BJ (cell line): ENCODE measurements around the gene CHAF1A. TPM values are rescaled to one million over a fixed set of nuclear protein-coding genes. Genes with fewer than 3 reads are reported as not detected.

Source experiments
- CTCF ChIA-PET: fragments of 350-600 bp; formaldehyde crosslinking; extraction: SDS; loops from one replicate; lab custom pipeline; 2021; ENCODE audit warnings: antibody characterized with exemption, inconsistent platforms; lab: Yijun Ruan, JAX
- POLR2A ChIA-PET: fragments of 300-600 bp; sonication (Branson Sonifier 250); formaldehyde crosslinking; extraction: SDS; loops from one replicate; lab custom pipeline; 2021; ENCODE audit warnings: antibody characterized with exemption; lab: Charles Lee
- DNase-seq: peaks from one replicate; pipeline ENCODE4 v3.0.0-alpha.2; 2011; ENCODE audit warnings: low read depth
- H3K27me3 ChIP-seq: 2 replicates; pipeline ENCODE4 v1.6.0; 2011; ENCODE audit warnings: low read length; ENCODE audit not compliant: control insufficient read depth, insufficient read depth
- H3K36me3 ChIP-seq: 2 replicates; pipeline ENCODE4 v1.5.1; 2011; ENCODE audit warnings: low read length; ENCODE audit not compliant: control insufficient read depth, insufficient read depth
- H3K4me3 ChIP-seq: 2 replicates; pipeline ENCODE4 v1.5.1; 2011; ENCODE audit warnings: low read depth, mild to moderate bottlenecking, control low read depth, low read length
- polyA plus RNA-seq: library from polyadenylated mRNA; depleted of rRNA; stranded (reverse); fragments of >200 nt; gene quantifications from 2 replicates; pipeline ENCODE4 v1.2.3, GENCODE V29; 2011
- TF ChIP-seq, protein P1 (sequence below): IDR thresholded peaks from 2 replicates; pipeline ENCODE4 v1.5.1; 2011; ENCODE audit warnings: low read depth, mild to moderate bottlenecking, control low read depth, inconsistent platforms, low read length, moderate library complexity; ENCODE audit not compliant: insufficient read depth

Gene CHAF1A
- polyA plus RNA-seq, 1 experiment: 11.4 TPM

DNA sequence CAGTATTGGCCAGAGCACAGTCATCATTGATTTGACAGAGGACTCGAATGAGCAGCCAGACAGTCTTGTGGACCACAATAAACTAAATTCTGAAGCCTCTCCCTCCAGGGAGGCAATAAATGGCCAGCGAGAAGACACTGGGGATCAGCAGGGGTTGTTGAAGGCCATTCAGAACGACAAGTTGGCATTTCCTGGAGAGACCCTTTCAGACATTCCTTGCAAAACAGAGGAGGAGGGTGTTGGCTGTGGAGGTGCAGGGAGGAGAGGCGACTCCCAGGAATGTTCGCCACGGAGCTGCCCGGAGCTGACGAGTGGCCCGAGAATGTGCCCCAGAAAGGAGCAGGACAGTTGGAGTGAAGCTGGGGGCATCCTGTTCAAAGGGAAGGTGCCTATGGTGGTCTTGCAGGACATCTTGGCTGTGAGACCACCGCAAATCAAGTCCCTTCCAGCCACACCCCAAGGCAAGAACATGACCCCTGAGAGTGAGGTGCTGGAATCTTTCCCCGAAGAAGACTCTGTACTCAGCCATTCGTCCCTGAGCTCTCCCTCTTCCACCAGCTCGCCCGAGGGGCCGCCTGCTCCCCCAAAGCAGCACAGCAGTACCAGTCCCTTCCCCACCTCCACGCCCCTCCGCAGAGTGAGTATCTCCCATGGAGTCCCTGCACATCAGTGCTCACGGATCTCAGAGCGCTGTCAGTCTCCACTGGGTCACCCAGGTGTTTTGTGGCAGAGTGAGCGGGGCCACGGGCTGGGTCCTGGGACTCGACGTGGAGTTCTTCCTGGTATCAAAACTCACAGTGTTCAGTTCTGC is 6.9 kb downstream of the CHAF1A start:
- Histone ChIP-seq H3K27me3 (no peaks in the 10 kb centered on the region), H3K4me3 (no peak overlapping the region), H3K36me3 (peaks cover 3% of the 10 kb centered on the region; the same call in 1 of the 2 replicates)
- CTCF ChIA-PET: no interaction called here
- TF ChIP-seq, protein P1, sequence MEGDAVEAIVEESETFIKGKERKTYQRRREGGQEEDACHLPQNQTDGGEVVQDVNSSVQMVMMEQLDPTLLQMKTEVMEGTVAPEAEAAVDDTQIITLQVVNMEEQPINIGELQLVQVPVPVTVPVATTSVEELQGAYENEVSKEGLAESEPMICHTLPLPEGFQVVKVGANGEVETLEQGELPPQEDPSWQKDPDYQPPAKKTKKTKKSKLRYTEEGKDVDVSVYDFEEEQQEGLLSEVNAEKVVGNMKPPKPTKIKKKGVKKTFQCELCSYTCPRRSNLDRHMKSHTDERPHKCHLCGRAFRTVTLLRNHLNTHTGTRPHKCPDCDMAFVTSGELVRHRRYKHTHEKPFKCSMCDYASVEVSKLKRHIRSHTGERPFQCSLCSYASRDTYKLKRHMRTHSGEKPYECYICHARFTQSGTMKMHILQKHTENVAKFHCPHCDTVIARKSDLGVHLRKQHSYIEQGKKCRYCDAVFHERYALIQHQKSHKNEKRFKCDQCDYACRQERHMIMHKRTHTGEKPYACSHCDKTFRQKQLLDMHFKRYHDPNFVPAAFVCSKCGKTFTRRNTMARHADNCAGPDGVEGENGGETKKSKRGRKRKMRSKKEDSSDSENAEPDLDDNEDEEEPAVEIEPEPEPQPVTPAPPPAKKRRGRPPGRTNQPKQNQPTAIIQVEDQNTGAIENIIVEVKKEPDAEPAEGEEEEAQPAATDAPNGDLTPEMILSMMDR: no peak
- no peak for DNase-seq
- POLR2A ChIA-PET: no interaction called here

DNA sequence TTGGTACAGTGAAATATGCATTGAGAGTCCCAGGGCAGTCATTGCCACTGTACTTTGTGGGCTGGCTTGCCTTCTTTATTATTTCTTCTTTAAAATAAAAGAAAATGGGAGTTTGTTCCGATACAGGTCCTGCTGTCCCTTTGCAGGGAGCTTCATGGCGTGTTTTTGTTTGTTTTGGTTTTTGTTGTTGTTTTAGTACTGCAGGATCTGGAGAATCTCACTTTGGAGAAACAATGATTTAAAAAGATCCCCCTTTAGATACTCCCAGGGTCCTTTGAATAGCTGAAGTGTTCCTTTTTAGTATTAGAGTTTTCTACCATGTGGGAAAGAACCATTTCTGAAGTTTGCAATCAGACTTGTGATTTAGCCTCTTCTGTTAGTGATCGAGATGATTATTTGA is 11.1 kb downstream of the CHAF1A start:
- CTCF ChIA-PET: interaction anchor here (1.1 to 2.2 kb wide), 2 partner anchors 10 to 11 kb away, joined by 3 to 5 read pairs; partner anchors contain the start of gene CHAF1A

DNA sequence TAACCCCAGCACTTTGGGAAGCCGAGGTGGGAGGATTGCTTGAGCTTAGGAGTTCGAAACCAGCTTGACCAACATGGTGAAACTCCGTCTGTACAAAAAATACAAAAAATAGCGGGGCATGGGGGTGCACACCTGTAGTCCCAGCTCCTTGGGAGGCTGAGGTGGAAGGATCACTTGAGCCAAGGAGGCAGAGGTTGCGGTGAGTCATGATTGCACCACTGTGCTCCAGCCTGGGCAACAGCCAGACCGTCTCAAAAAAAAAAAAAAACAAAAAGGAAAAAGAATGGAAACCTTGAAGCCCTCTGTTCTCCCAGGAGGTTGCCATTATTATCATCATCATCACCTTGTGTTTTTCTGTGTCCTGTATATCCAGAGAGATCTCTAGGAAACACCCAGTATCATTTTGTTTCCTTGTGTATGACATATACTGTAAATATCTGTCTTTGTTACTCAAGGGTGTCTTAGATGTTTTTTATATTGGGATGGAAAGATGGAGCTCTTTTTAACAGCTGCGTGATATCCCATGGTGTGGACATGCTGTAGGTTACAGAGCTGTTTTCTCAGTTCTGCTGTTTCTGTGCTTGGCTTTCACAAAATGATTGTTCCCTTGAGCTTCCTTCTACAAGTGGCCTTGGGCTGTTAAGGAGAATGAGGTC is 11.8 kb downstream of the CHAF1A start:
- ChIA-PET POLR2A (interaction anchor here (0.7 kb wide), 1 partner anchor 30 kb away, joined by 12 read pairs; no protein-coding TSS in a partner anchor), CTCF (interaction anchor here (1.0 to 4.7 kb wide), 5 partner anchors 8 to 61 kb away, joined by 3 to 17 read pairs (median 5); partner anchors contain the start of genes CHAF1A and SH3GL1)
- TF ChIP-seq, protein P1: no peak
- Histone ChIP-seq H3K36me3 (peaks cover 3% of the 10 kb centered on the region; the same call in 1 of the 2 replicates), H3K27me3 (no peaks in the 10 kb centered on the region), H3K4me3 (no peak overlapping the region)
- DNase-seq: no peak

More for the DNA sequence above, 11.1 kb downstream of the CHAF1A start:
- Histone ChIP-seq H3K4me3 (no peak overlapping the region), H3K36me3 (peaks cover 3% of the 10 kb centered on the region; the same call in 1 of the 2 replicates), H3K27me3 (no peaks in the 10 kb centered on the region)
- TF ChIP-seq, protein P1: no peak
- POLR2A ChIA-PET: interaction anchor here (0.7 kb wide), 1 partner anchor 30 kb away, joined by 12 read pairs; no protein-coding TSS in a partner anchor
- no peak for DNase-seq

DNA sequence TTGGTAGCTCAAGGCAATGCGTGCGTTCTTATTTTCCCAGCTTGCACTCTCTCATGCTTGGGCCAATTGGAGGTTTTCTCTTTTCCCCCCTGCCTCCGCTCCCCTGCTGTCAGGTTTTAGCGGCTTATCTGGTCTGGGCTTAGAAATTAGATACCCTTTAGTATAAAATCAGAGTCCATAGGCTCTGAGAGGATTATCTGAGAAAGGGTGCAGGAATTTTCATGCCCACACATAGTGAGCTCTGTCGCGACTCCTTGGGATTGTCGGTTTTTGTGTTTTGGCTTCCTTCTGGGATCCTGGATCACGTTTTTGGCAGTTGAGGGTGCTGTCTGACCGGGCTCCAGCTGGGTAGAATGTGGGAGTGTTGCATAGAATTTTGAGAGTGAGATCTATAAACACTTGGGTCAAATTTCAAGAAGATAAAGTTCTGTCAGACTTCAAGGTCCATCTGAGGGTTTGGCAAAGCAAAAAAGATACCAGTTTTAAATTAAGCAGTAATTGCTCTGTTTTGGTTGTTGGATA is 12.4 kb downstream of the CHAF1A start:
- CTCF ChIA-PET: interaction anchor here (0.6 to 4.7 kb wide), 6 partner anchors 9 to 153 kb away, joined by 3 to 17 read pairs (median 4); partner anchors contain the start of gene SH3GL1
- POLR2A ChIA-PET: no interaction called here
- H3K27me3 ChIP-seq: no peaks in the 10 kb centered on the region
- TF ChIP-seq, protein P1: no peak
- H3K4me3 ChIP-seq: no peak overlapping the region
- no peak for DNase-seq
- peaks cover 1% of the 10 kb centered on the region; the same call in 1 of the 2 replicates for H3K36me3 ChIP-seq
